ENCODE results near the gene ACTN4. TPM values are rescaled to one million over a fixed set of nuclear protein-coding genes. Genes with fewer than 3 reads are reported as not detected.
"Not testable (repeated sequence)": the region's sequence is repeated elsewhere in the genome, so short reads cannot be mapped to it uniquely, and the experiment has no call there.

ACTN4 gene
- total and polyA plus RNA-seq, 2 donors (not counting 1 experiment from before 2014, with no cell fraction given), result 127 to 683 TPM

GRCh38 chr19:38744298-38744681 is 96.8 kb downstream of the ACTN4 start, which contains the start of gene CAPN12:
TSS of gene CAPN12 (minus strand) at chr19:38744474. CDS start at chr19:38744165, 309 bp downstream.
- Histone ChIP-seq H3K27me3 (ENCODE audit: control insufficient read depth, insufficient read depth, low read length) (no peaks in the 10 kb centered on the region), H3K4me2 (ENCODE audit: extremely low read depth, insufficient read depth, low read length) (no peak within 1 kb of the TSS), H4K20me1 (ENCODE audit: control insufficient read depth, extremely low read depth, insufficient read depth, low read length) (no peaks in the 10 kb centered on the region), H3K36me3 (ENCODE audit: control insufficient read depth, insufficient read depth, low read length) (no peaks in the 10 kb centered on the region), H3K27ac (ENCODE audit: insufficient read depth, low read length) (no peak within 1 kb of the TSS), H2AFZ (ENCODE audit: low read length) (no peak within 1 kb of the TSS), H3K9ac (ENCODE audit: insufficient read depth, low read length) (no peak within 1 kb of the TSS), H3K4me3 (replicated peaks in 1 of 4; ENCODE audit: control extremely low read depth in 1 of 4, insufficient read depth in 1 of 4, low read depth in 3 of 4, low read length in 4 of 4) (no peak within 1 kb of the TSS), H3K9me3 (ENCODE audit: control insufficient read depth, insufficient read depth, low read depth, low read length) (no peaks in the 10 kb centered on the region), H3K4me1 (ENCODE audit: control insufficient read depth, extremely low read depth, insufficient read depth, low read length) (no peaks in the 10 kb centered on the region), H3K79me2 (ENCODE audit: control insufficient read depth, insufficient read depth, low read length) (no peaks in the 10 kb centered on the region)
- no peak for DNase-seq (ENCODE audit: low read depth in 2 of 2)
- TF ChIP-seq, protein P1, sequence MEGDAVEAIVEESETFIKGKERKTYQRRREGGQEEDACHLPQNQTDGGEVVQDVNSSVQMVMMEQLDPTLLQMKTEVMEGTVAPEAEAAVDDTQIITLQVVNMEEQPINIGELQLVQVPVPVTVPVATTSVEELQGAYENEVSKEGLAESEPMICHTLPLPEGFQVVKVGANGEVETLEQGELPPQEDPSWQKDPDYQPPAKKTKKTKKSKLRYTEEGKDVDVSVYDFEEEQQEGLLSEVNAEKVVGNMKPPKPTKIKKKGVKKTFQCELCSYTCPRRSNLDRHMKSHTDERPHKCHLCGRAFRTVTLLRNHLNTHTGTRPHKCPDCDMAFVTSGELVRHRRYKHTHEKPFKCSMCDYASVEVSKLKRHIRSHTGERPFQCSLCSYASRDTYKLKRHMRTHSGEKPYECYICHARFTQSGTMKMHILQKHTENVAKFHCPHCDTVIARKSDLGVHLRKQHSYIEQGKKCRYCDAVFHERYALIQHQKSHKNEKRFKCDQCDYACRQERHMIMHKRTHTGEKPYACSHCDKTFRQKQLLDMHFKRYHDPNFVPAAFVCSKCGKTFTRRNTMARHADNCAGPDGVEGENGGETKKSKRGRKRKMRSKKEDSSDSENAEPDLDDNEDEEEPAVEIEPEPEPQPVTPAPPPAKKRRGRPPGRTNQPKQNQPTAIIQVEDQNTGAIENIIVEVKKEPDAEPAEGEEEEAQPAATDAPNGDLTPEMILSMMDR (conservative IDR thresholded peaks at IDR 0.05 in 1 of 2, IDR thresholded peaks at IDR 0.05 in 1 of 2; ENCODE audit: low read depth in 1 of 2, low read length in 2 of 2), result no peak
- no peak for TF ChIP-seq EZH2 (IDR thresholded peaks at IDR 0.05; ENCODE audit: low read length, missing control alignments)

- Histone ChIP-seq H3K4me2 (ENCODE audit: extremely low read depth, insufficient read depth, low read length) (no peak overlapping the region), H3K9me3 (ENCODE audit: control insufficient read depth, insufficient read depth, low read depth, low read length) (no peaks in the 10 kb centered on the region), H3K79me2 (ENCODE audit: control insufficient read depth, insufficient read depth, low read length) (no peaks in the 10 kb centered on the region), H4K20me1 (ENCODE audit: control insufficient read depth, extremely low read depth, insufficient read depth, low read length) (no peaks in the 10 kb centered on the region), H3K4me1 (ENCODE audit: control insufficient read depth, extremely low read depth, insufficient read depth, low read length) (no peaks in the 10 kb centered on the region), H2AFZ (ENCODE audit: low read length) (no peak overlapping the region), H3K27ac (ENCODE audit: insufficient read depth, low read length) (no peak overlapping the region), H3K4me3 (replicated peaks in 1 of 4; ENCODE audit: control extremely low read depth in 1 of 4, insufficient read depth in 1 of 4, low read depth in 3 of 4, low read length in 4 of 4) (no peak overlapping the region), H3K9ac (ENCODE audit: insufficient read depth, low read length) (no peak overlapping the region), H3K36me3 (ENCODE audit: control insufficient read depth, insufficient read depth, low read length) (no peaks in the 10 kb centered on the region), H3K27me3 (ENCODE audit: control insufficient read depth, insufficient read depth, low read length) (no peaks in the 10 kb centered on the region)
- no peak for DNase-seq (ENCODE audit: low read depth in 2 of 2)
- TF ChIP-seq, protein P1 (conservative IDR thresholded peaks at IDR 0.05 in 1 of 2, IDR thresholded peaks at IDR 0.05 in 1 of 2; ENCODE audit: low read depth in 1 of 2, low read length in 2 of 2), result no peak
- TF ChIP-seq EZH2 (IDR thresholded peaks at IDR 0.05; ENCODE audit: low read length, missing control alignments), result no peak
Observed at GRCh38 chr19:38744874-38745273, 97.4 kb downstream of the ACTN4 start.

- no peaks in the 10 kb centered on the region for H3K36me3 ChIP-seq (ENCODE audit: control insufficient read depth, insufficient read depth, low read length)
- no peak overlapping the region for H3K9ac ChIP-seq (ENCODE audit: insufficient read depth, low read length)
- no peak overlapping the region for H3K27ac ChIP-seq (ENCODE audit: insufficient read depth, low read length)
- no peak overlapping the region for H2AFZ ChIP-seq (ENCODE audit: low read length)
- H3K4me1 ChIP-seq (ENCODE audit: control insufficient read depth, extremely low read depth, insufficient read depth, low read length), result no peaks in the 10 kb centered on the region
- TF ChIP-seq, protein P1 (conservative IDR thresholded peaks at IDR 0.05 in 1 of 2, IDR thresholded peaks at IDR 0.05 in 1 of 2; ENCODE audit: low read depth in 1 of 2, low read length in 2 of 2), result no peak
- TF ChIP-seq EZH2 (IDR thresholded peaks at IDR 0.05; ENCODE audit: low read length, missing control alignments), result no peak
- no peak overlapping the region for H3K4me3 ChIP-seq (replicated peaks in 1 of 4; ENCODE audit: control extremely low read depth in 1 of 4, insufficient read depth in 1 of 4, low read depth in 3 of 4, low read length in 4 of 4)
- DNase-seq (ENCODE audit: low read depth in 2 of 2), result no peak
- no peak overlapping the region for H3K4me2 ChIP-seq (ENCODE audit: extremely low read depth, insufficient read depth, low read length)
- H3K79me2 ChIP-seq (ENCODE audit: control insufficient read depth, insufficient read depth, low read length), result no peaks in the 10 kb centered on the region
- peaks cover 2% of the 10 kb centered on the region for H3K27me3 ChIP-seq (ENCODE audit: control insufficient read depth, insufficient read depth, low read length)
- no peaks in the 10 kb centered on the region for H3K9me3 ChIP-seq (ENCODE audit: control insufficient read depth, insufficient read depth, low read depth, low read length)
- no peaks in the 10 kb centered on the region for H4K20me1 ChIP-seq (ENCODE audit: control insufficient read depth, extremely low read depth, insufficient read depth, low read length)
Observed at GRCh38 chr19:38745316-38745715, 97.9 kb downstream of the ACTN4 start.

GRCh38 chr19:38753783-38754182 is 106.3 kb downstream of the ACTN4 start:
- not testable (repeated sequence) for H3K4me1 ChIP-seq (ENCODE audit: control insufficient read depth, extremely low read depth, insufficient read depth, low read length); H3K4me2 ChIP-seq (ENCODE audit: extremely low read depth, insufficient read depth, low read length); H3K9me3 ChIP-seq (ENCODE audit: control insufficient read depth, insufficient read depth, low read depth, low read length); H3K27me3 ChIP-seq (ENCODE audit: control insufficient read depth, insufficient read depth, low read length); H3K79me2 ChIP-seq (ENCODE audit: control insufficient read depth, insufficient read depth, low read length); H3K4me3 ChIP-seq (replicated peaks in 1 of 4; ENCODE audit: control extremely low read depth in 1 of 4, insufficient read depth in 1 of 4, low read depth in 3 of 4, low read length in 4 of 4); H3K9ac ChIP-seq (ENCODE audit: insufficient read depth, low read length); H3K27ac ChIP-seq (ENCODE audit: insufficient read depth, low read length); DNase-seq (ENCODE audit: low read depth in 2 of 2); H4K20me1 ChIP-seq (ENCODE audit: control insufficient read depth, extremely low read depth, insufficient read depth, low read length); H3K36me3 ChIP-seq (ENCODE audit: control insufficient read depth, insufficient read depth, low read length); H2AFZ ChIP-seq (ENCODE audit: low read length)

DNA sequence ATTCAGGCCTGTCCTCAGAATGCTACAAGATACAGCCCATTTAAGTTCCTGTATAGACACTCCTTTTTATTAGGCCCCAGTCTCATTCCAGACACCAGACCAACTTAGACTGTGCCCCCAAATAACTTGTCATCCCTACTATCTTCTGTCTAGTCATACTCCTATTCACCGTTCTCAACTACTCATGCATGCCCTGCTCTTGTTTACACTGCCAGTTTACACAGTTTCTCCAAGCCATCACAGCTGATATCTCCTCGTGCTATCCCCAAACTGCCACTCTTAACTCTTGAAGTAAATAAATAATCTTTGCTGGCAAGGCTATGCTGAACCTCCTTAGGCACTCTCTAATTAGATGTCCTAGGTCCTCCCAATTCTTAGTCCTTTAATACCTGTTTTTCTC is 106.7 kb downstream of the ACTN4 start:
- H2AFZ ChIP-seq (ENCODE audit: low read length); H3K36me3 ChIP-seq (ENCODE audit: control insufficient read depth, insufficient read depth, low read length); H3K4me1 ChIP-seq (ENCODE audit: control insufficient read depth, extremely low read depth, insufficient read depth, low read length); H3K9ac ChIP-seq (ENCODE audit: insufficient read depth, low read length); H3K27me3 ChIP-seq (ENCODE audit: control insufficient read depth, insufficient read depth, low read length); DNase-seq (ENCODE audit: low read depth in 2 of 2); H4K20me1 ChIP-seq (ENCODE audit: control insufficient read depth, extremely low read depth, insufficient read depth, low read length); H3K9me3 ChIP-seq (ENCODE audit: control insufficient read depth, insufficient read depth, low read depth, low read length); H3K27ac ChIP-seq (ENCODE audit: insufficient read depth, low read length); H3K79me2 ChIP-seq (ENCODE audit: control insufficient read depth, insufficient read depth, low read length); H3K4me2 ChIP-seq (ENCODE audit: extremely low read depth, insufficient read depth, low read length); H3K4me3 ChIP-seq (replicated peaks in 1 of 4; ENCODE audit: control extremely low read depth in 1 of 4, insufficient read depth in 1 of 4, low read depth in 3 of 4, low read length in 4 of 4): not testable (repeated sequence)

Data from fibroblast of lung (primary cell).